GM21825 (cell line): ENCODE measurements around the gene COQ8B.
"Not testable (repeated sequence)": the region's sequence is repeated elsewhere in the genome, so short reads cannot be mapped to it uniquely, and the experiment has no call there.

Experiments used
- ATAC-seq: cut with Tn5 transposase; IDR thresholded peaks from one replicate; pipeline ENCODE4 v1.9.1; 2021; ENCODE audit warnings: mild to moderate bottlenecking, moderate library complexity; ENCODE audit not compliant: unreplicated experiment

The COQ8B gene

DNA sequence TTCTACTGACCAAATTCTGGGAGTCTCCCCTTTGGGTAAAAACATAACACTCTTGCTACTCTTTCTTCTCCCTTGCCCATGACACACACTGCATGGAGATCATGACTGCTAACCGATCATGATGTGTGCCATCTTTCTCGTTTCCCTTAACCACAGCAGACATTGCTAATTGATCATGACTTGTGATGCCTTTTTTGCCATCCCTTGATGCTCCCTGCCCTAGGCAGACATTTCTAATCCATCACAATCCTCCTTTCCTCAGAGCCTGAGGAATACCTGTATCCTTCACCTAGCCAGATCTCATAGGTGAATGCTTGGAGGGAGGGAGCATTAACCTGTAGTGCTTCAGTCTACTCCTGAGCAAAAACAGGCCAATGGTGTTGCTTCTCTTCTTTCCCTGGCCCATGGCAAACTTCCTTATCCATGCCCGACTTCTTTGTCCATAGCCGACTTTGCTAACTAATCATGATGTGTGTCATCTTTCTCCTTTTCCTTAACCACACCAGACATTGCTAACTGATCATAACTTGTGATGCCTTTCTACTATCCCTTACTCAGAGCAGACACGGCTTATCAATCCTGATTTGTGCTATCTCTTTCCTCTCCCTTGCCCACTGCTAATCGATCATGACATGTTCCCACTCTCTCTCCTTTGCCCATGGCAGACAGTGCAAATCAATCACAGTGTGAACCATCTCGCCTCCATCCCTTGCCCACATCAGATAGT lies 44.0 kb downstream of the COQ8B start:
- no peak for ATAC-seq

DNA sequence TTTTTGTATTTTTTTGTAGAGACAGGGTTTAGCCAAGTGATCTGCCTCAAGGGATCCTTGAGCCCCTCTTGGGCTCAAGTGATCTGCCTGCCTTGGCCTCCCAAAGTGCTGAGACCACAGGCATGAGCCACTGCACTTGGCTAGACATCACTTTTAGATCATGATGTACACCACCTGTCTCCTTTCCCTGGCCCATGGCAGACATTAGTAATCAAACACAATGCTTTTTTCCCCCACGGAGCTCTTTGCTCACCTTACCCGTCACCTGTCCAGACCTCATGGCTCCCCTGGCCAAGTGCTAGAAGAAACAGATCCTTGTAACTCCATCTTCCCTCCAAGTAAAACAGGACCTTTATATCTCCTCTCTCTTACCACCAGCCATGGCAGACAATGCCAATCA lies 44.6 kb downstream of the COQ8B start:
- no peak for ATAC-seq

DNA sequence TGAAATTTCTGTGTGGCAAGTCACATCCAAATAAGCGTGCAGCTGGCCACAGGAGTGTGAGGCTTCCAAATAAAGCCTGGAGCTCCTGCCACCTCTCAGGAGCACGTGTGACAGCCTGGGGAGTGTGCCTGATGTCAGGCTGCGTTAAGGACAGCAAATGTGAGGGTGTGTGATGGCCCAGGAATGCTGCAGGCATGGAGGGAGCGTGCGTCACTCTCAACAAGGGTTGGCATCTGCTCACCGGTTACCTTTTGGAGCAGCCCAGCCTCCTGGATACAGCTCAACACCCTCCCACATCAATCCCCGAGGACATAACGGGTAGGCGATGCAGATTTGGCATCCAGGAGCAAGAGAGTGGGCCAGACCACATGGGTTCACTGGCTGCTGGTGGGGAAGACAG lies 45.3 kb downstream of the COQ8B start:
- ATAC-seq = no peak

DNA sequence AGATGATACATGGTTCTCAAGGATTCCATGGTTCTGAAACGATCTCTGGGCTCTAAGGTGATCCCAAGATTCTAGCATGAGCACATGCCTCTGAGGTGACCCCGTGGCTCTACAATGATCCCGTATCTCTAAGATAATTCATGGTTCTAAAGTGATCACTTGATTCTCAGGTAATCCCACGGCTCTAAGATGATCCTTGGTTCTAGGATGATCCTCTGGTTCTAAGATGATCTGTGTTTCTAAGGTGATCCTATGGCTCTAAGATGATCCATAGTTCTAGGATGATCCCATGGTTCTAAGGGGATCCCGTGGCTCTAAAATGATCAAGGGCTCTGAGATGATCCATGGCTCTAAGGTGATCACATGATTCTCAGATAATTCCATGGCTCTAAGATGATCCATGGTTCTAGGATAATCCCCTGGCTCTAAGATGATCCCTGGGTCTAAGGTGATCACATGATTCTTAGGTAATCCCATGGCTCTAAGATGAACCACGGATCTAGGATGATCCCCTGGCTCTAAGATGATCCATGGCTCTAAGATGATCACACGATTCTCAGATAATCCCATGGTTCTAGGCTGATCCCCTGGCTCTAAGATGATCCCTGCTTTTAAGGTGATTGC lies 47.6 kb downstream of the COQ8B start:
- no peak for ATAC-seq

DNA sequence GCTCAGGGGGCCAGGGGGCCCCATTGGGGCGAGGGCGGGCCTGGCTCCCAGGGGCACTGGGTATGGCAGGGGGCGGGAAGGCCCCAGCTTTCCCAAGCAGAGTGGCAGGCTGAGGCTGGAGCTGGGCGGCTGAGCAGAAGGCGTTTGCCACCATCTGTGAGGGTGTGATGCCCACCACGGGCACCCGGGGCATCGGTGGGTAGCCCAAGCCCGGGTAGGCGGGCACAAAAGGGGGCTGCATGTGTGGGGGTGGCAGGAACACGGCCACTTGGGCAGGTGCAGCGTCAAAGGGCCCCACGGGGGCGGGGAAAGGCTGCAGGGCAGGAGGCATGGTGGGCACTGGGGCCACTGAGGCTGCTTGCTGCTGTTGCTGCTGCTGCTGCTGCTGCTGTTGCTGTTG lies 49.1 kb downstream of the COQ8B start:
- ATAC-seq = no peak

DNA sequence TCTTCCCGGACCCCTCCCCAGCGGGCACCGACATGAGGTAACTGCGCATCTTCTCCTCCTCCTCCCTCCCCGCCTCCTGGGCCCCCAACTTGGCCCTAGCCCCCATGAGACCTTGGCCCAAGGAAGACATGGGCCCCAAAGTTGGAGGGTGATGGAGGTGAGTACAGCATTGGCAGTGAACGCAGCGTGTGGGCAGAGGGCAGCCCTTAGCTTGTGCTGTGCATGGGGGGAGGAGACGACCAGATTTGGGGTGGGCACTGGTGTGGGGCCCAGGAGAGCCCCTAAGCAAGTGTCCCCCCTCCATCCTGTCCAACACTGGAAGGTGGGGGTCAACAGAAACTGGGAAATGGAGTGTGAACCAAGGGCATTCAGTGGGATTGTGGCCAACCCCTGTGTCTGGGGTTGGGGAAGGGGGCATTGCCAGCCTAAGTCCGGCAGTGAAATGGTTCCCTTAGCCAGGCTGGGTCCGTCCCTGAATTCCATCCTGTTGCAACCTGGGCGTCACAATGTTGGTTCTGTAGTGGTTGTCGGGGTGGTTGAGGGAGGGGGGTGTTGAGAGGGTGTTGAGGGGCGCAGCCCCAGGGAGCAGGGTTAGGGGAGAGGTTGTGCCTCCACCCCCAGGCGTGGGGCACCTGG lies 49.8 kb downstream of the COQ8B start:
- ATAC-seq = no peak

DNA sequence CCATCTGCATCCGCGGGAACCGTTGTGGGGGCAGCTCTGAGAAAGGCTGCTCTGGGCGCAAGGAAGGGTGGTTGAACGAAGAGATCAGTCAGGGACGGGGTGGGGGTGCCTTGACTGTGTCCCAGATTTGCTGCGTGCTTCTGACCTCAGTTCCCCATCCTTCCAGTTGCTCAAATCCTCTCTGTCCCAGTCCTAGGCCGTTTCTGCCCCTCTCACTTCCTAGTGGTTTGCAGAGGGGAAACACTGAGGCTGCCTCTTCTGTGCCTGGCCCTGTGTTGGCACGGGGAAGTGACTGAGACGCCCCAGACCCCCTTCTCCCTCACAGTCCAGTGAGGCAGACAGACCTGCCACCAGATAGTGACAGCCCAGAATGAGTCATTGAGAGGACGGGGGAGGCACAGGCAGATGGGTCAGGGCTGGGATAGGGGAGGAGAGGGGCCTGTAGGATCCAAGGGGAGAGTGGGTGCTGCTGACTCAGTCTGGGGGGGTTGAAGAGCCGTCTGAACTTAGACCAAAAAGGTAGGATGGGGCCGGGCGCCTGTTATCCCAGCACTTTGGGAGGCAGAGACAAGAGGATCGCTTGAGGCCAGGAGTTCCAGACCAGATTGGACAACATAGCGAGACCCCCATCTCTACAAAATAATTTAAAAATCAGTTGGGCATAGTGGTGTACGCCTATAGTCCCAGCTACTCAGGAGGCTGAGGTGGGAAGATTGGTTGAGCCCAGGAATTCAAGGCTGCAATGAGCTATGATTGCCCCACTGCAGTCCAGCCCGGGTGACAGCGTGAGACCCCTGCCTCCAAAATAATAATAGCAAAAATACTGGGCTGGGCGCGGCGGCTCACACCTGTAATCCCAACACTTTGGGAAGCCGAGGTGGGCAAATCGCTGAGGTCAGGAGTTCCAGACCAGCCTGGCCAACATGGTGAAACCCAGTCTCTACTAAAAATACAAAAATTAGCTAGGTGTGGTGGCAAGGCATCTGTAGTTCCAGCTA lies 52.7 kb downstream of the COQ8B start:
- ATAC-seq = no peak

DNA sequence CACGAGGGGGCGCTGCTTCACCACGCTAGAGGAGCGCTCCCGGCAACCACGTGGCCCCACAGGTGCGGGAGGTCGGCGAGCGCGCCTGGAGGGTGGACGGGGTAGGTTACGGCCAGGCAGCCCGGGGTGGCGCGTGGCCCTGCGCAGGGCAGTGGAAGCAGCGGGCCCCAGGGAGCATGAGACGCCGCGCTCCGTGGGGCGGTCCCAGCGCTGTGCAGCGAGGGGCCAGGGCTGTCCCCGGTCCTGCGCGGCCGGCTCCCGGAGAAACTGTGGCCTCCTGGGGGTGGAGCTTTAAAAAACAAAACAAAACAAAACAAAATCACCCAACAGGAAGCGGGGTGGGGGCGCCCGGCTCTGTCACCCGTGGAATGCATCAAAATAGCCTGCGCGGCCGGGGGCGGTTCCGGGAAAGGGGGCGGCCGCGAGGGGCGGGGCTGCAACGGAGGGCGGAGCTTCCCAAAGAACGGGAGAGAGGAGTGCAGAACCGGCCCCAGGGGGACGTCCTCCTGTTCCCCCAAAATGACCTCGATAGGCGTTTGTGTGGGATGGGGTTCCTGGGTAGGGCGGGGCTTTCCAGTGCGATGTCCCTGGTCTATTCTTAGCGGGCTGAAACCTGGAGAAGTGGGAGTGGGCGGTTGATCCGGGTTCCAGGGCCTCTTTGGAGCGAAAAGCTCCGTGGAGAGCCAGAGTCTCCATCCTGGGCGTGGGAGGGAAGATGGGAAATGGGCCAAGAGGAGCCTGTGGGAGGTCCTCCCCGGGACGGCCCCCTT lies 53.6 kb downstream of the COQ8B start:
- ATAC-seq = peak; percentile 74

DNA sequence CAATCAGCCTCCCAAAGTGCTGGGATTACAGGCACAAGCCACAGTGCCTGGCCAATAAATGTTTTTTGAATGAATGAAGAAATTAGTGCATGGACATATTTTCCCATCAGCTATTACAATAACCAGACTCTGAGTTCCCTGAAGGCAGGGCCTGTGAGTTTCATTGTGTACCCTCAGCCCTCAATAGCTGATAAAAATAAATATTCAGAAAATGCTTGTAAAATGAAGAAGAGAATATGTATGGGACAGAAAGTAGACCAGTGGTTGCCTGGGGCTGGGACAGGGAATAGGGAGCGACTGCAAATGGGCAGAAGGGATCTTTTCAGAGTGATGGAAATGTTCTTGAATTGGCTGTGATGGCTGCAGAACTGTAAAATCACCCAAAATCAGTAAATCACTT lies 55.1 kb downstream of the COQ8B start:
- ATAC-seq = no peak

DNA sequence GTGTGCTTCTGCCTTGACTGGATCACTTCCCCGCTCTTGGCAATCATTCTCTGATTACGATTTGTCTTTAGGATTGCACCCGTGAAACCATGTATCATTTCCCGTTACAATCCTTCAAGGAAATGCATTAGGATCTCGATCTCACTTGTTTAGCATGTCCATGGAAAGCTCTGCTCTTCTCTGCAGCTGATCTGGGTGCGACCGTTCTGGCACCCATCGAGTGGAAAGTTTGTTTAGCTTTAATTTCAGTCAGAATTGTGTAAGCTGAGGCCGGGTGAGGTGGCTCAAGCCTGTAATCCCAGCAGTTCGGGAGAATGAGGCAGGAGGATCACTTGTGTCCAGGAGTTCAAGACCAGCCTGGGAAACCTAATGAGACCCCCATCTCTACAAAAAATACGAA lies 57.1 kb downstream of the COQ8B start:
- ATAC-seq = no peak

DNA sequence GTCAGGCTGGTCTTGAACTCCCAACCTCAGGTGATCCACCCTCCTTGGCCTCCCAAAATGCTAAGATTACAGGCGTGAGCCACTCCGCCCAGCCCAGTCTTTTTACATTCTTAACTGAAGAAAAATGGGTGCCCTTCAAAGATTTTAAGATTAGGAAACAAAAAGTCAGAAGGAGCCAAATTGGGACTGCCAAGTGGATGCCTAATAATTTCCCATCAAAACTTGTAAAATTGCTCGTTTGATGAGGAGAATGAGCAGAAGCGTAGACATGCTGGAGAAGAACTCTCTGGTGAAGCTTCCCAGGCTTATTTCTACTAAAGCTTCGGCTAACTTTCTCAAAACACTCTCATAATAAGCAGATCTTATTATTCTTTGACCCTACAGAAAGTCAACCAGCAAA lies 57.6 kb downstream of the COQ8B start:
- ATAC-seq = no peak

DNA sequence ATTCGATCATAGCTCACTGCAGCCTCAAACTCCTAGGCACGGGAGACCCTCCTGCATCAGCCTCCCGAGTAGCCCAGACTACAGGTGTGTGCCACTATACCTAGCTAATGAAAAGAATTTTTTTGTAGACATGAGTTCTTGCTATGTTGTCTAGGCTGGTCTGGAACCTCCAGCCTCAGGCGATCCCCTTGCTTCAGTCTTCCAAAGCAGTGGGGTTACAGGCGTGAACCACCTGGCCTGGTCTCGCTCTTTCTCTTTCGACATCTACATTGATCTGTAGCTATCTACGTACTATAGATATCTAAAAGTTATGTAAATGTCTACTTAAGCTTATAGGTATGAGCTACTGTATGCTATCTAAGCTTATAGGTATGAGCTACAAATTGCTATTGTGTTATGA lies 58.7 kb downstream of the COQ8B start:
- no peak for ATAC-seq

DNA sequence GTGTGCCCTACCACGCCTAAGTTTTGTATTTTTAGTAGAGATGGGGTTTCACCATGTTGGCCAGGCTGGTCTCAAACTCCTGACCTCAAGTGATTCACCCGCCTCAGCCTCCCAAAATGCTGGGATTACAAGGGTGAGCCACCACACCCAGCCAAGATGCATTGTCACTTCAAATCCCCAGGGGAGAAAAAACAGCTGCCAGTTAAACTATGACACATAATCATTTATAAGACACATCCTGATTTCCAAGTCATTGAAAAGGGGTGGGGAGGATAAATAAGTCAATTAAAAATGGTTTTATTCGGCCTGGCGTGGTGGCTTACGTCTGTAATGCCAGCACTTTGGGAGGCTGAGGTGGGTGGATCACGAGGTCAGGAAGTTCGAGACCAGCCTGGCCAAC lies 61.0 kb downstream of the COQ8B start:
- ATAC-seq = not testable (repeated sequence)

DNA sequence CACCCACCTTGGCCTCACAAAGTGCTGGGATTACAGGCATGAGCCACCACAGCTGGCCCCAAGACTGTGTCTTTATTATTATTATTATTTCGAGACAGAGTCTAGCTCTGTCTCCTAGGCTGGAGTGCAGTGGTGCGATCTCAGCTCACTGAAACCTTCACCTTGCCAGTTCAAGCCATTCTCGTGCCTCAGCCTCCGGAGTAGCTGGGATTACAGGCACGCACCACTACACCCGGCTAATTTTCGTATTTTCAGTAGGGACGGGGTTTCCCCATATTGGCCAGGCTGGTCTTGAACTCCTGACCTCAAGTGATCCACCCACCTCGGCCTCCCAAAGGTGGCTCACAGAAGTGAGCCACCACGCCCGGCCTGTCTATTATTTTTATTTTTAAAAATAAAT lies 64.4 kb downstream of the COQ8B start:
- not testable (repeated sequence) for ATAC-seq

DNA sequence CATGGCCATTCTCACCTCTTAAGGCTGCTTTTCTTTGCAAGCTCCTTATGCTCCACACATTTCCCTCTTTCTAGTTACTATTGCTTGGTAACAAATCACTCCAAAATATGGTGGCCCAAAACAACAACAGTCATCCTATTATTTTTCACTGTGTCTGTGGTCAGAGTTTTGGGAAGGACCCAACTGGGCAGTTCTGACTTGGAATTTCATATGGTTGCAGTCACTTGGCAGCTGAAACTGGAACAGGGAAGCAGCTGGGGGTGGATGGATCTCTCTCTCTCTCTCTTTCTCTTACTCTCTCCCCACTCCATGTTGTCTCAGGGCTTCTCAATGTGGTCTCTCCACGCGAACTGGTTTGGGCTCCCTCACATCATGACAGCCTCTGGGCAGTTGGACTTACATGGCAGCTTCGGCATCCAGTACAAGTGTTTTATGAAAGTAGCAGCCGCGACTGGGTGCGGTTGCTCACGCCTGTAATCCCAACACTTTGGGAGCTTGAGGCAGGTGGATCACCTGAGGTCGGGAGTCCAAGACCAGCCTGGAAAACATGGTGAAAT lies 65.9 kb downstream of the COQ8B start:
- no peak for ATAC-seq

DNA sequence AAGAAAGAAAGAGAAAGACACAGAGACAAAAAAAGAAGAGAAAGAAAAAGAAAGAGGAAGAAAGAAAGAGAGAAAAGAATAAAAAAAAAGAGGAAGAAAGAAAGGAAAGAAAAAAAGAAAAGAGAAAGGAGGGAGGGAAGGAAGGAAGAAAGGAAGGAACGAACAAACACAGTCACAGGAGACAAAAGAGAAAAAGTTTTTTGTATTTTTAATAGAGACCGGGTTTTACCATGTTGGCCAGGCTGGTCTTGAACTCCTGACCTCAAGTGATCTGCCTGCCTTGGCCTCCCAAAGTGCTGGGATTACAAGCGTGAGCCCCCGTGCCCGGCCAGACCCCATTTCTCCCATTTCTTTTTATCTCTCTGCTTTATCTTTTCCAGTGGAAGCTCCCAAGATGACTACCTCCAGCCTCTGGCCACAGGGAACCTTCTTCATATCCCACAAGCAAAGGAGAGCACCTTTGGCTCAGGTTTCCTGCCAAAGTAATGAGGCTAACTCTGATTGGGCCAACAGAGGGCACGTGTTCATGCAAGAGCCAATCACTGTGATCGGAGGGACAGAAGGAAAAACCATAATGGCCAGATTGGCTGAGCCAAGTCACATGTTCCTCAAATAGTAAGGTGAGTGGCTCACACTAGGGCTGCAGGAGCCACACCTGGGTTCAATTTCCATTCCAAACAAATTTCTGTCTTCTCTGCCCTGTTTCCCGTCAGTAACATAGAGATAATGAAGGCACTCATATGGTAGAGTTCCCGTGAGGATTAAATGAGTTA lies 66.6 kb downstream of the COQ8B start:
- not testable (repeated sequence) for ATAC-seq

DNA sequence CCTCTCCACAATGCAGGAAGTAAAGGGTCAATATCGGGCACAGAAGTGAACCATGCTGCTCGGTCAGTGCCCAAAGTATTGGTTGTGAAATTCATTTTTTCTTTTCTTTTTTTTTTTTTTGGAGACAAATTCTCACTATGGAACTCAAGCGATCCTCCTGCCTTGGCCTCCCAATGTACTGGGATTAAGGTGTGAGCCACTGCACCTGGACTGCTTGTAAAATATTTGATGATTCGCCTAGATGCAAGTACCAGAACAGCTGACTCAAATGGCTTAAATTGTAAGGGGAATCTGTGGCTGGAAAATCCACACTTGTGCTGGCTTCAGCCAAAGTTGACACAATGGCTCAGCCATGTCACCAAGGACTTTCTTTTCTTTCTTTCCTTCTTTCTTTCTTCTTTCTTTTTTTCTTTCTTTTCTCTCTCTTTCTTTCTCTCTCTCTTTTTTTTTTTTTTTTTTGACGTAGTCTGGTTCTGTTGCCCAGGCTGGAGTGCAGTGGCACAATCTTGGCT lies 69.9 kb downstream of the COQ8B start:
- no peak for ATAC-seq

DNA sequence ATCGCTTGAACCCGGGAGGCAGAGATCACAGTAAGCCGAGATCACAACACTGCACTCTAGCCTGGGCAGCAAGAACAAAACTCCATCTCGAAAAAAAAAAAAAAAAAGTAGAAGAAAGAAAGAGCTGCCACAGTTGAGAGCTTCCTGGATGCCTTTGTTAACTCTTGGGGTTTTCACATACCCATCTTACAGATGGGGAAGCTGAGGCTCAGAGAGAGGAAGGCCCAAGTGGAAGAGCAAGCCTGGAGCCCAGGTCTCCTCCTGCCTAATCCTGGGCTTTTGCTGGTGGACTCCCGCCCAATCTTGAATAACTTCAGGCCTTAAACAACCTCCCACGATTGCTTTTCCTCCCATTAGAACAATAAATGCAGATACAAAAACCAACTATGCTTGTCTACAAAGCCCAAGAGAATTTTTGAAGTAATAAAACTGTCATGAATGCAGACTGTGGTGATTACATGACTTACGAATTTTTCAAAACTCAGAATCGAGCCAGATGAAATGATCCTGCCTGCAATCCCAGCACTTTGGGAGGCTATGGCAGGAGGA lies 73.9 kb downstream of the COQ8B start:
- ATAC-seq = no peak
